GM20431 (cell line): ENCODE results near the gene PHLPP1.
"Not testable (repeated sequence)": the region's sequence is repeated elsewhere in the genome, so short reads cannot be mapped to it uniquely, and the experiment has no call there.

ENCODE experiments used
- in situ Hi-C: fragments of 300-500 bp; cut with MseI, MboI; formaldehyde crosslinking; loops from one replicate; pipeline ENCODE4 v1.15.0; 2020; ENCODE audit warnings: low sequenced_read_pairs; ENCODE audit not compliant: unreplicated experiment

Gene PHLPP1

DNA sequence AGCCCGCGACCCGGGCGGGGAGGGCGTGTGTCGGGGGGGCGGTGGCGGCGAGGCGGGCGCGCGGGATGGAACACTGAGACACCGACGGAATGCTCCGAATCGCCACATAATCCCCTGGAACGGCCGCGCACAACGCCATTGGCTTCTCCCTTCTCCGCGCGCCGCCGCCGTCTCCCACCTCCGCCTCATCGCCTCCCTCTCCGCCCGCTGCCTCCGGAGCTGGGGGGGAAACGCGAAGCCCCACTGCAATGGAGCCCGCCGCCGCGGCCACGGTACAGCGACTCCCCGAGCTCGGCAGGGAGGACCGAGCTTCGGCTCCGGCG is at the start of gene PHLPP1:
PHLPP1 (plus strand) TSS at position 106 of the 323 bp plus-strand sequence; CDS start at position 249, 143 bp downstream.
- in situ Hi-C loops: loop anchor here (10.0 kb wide), 1 partner anchor 259 kb away; no protein-coding TSS in a partner anchor

DNA sequence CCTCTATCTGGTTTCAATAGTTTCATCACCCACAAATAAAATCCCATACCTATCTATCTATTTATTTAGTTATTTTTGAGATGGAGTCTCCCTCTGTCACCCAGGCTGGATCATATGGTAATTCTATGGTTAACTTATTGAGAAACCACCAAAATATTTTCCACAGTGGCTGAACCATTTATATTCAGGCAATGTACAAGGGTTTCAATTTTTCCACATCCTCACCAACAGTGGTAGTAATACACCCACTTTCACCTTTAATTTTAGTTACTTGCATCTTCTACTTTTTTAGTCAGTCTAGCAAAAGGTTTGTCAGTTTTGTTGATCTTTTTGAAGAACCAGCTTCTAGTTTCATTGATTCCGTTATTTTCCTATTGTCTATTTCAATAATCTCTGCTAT is 46.1 kb upstream of the PHLPP1 start:
- in situ Hi-C loops: no loop called here

DNA sequence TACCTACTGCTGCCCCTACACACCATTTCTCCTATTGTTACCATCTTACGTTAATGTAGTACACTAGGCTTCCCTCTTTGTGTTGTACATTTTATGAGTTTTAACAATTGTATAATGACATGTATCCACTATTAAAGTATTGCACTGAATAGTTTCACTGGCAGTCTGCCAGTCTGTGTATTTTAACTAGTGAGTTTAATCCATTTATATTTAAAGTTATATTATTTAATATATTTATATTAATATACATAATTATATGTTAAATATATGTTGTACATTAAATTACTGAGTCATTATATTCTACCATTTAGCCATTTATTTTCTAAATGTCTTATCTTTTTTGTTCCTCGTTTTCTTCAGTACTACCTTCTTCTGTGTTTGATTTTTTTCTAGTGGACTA is 44.8 kb upstream of the PHLPP1 start:
- in situ Hi-C loops: no loop called here

DNA sequence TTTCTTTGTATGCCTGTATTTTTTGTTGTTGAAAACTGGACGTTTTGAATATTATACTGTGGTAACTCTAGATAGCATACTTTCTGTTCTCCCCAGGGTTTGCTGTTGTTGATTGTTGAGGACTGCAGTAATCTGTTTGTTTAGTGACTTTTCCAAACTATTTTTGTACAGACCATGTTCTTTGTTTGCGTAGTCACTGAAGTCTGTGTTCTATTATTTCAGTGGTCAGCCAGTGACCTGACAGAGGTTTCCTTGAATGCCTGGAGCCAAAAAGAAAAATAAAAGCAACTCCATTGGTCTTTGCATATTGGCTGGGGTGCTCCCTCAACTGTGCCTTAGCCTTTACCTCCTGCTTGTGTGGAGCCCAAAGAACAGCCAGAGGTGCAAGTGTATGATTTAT is 42.7 kb upstream of the PHLPP1 start:
- in situ Hi-C loops: no loop called here

DNA sequence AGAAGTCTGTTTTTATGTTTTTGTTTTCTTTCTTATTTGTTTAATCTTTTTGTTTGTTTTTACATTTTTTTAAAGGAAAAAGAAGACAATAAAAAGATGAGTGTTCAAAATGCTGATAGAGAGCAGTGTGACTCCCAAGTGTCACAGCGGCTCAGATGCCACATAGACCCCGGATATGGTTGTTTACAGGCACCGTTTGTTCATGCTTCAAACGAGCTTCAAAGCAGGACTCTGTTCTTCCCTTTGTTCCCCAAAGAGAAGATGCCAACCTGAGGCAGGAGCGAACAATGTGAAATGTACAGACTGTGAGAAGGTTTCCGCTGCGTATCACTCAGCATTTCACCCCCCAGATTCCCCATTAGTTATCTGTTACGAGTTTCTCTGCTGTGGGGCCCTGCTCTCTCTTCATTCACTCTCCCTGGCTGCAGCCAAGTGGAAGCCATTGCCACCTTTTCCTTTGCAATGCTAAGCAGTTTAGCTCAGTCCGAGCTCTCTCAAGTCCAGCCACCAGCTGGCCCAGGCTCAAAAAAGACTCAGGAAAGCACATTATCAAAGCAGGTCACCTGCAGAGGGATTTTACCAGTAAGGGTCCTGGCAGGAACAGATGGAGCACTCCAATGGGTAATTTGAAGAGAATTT is 36.4 kb upstream of the PHLPP1 start:
- in situ Hi-C loops: no loop called here

DNA sequence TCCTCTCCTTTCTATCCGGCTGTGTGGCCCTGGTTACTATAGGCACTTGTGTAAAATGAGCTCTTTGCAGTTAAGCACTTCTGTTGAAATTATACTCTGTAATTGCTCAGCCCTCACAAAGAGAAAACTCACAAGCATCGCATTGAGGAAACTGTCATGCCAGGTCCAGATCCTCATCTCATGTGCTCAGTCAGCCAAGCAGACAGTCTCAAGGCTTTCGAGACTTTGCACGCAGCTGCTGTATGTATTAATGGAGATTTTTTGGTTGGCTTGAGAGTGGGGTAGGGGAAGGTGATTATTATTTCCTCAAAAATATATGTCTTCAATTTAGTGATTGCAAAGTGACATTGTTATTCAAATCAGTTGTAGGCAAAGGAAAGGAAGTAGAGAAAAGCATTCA is 33.0 kb upstream of the PHLPP1 start:
- in situ Hi-C loops: no loop called here

DNA sequence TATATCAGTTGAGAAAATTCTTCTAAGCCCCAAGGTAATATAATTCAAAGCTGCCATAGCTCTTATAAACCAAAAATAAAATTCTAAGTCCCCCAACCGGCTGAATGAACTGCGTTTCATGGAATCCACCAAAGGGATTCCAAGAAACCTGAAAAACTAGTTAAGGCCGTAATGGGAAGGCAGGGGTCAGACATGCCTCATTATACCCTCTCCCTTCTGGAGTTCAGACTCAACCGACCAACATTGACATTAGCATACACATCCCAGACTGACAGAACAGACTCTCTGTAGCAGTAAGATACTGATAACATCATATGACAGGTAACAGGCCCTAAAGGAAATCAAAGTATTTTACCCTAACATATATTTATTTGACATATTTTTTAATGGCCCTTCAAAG is 31.4 kb upstream of the PHLPP1 start:
- in situ Hi-C loops: no loop called here

DNA sequence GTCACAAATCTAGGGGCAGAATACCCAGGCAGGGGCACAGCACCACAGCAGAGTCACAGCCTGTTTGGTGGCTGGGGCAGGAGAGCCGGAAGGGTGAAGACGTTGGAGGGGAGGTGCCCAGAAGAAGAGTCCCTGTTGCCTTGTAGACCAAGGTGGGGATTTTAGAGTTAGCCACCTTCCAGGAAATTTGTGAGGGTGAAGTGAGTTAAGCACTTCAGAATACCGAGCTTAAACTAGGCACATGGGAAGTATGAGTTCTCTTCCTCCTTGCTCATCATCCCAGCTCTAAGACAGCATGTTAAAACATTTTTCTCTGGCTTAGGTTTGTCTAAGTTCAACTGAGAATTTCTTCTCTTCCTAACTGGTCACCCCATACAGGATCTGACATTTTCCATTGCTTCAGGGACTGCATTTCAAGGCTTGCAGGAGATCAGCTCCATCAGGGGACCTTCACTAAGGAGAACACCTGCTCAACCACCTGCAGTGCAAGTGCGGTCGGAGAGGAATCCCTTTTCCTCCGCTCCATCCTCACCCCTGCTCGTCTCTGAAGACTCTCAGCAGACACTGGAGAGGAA is 26.5 kb upstream of the PHLPP1 start:
- in situ Hi-C loops: no loop called here

DNA sequence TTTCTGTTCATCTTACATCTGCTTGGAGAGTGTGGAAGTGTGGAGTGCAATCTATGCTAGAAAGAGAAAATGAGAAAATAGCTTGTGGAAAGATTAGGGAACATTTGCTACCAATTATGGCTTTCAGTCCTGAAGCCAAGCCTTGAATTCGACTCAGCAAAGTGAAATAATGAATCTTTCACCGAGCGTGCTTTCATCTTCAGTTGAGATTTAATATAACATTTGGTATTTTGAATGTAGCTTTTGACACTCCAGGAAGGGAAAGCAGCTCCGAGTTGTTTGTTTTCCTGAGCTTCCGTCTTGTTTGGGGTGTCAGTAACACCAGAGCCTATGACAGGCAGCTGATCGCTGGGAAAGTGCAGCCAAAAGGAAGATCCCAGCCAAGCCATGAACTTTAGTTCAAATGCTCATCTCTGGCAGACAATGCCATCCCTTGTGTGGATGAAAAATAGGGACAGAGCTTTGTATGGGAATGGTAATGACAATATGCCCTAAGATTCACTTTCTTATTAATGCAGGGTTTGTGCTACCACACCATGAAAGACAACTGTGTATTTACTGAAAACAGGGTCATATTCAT is 25.0 kb upstream of the PHLPP1 start:
- in situ Hi-C loops: no loop called here

DNA sequence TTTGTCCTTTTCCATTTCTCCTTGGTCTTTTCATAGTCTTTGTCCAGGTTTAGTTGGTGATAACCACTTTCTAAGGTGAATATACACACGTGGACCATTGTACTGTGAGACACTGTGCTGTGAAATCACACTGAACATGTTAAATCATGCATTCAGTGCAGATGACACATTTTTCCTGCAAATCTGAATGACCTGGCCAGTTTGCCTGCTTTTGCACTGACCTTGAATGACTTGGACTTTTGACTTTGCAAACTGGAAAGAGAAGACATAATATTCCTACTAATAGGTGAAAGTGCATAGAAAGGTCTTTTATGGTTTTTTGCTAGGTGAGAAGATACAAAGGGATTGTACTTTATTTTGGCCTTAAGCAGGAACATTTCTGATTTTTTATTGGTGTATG is 21.7 kb upstream of the PHLPP1 start:
- in situ Hi-C loops: no loop called here

DNA sequence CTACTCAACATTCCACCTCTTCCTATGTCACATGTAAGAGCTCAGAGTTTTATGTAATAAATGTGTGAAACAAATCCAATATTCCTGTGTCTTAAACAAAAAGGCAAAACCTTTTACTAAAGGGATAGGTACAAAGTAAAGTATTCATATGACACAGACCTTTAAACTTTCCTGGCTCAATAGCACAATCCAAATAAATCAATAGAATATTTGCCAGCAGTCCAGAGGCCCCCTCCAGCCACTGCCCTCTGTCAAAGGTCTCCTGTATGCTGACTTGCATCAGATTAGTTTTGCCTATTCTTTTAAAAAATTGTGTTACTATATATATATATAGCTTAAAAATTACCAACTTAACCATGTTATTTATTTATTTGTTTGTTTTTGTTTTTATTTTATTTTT is 17.7 kb upstream of the PHLPP1 start:
- in situ Hi-C loops: no loop called here

DNA sequence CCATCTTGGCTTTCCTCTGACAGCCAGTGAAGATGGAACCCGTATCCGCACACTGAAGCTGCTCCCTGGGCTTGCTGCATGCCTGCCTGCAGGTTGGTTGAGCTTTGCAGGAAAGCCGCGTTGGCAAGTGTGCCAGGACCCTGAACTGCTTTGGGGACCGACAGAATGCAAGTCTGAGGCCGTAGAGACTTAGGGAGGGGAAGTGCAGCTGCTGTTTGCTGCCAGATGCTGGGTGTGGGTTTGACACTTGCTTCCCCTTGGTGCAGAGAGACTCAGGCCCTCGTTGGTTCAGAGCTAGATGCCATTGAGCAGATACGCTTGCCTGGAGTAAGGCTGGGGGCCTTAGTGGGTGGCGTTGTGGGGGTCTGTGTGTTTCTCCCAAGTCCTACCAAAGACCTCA is 13.1 kb upstream of the PHLPP1 start:
- in situ Hi-C loops: no loop called here

DNA sequence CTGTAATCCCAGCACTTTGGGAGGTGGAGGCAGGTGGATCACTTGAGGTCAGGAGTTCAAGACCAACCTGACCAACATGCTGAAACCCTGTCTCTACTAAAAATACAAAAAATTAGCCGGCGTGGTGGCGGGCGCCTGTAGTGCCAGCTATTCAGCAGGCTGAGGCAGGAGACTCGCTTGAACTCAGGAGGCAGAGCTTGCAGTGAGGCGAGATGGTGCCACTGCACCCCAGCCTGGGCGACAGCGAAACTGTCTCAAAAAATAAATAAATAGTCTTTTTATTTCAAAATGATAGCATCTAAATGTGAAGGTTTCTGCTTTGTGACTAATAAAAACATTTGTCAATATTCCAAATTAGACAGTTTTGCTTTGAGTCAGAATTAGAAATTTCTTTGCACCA is 8.5 kb upstream of the PHLPP1 start:
- in situ Hi-C loops: not testable (repeated sequence)

DNA sequence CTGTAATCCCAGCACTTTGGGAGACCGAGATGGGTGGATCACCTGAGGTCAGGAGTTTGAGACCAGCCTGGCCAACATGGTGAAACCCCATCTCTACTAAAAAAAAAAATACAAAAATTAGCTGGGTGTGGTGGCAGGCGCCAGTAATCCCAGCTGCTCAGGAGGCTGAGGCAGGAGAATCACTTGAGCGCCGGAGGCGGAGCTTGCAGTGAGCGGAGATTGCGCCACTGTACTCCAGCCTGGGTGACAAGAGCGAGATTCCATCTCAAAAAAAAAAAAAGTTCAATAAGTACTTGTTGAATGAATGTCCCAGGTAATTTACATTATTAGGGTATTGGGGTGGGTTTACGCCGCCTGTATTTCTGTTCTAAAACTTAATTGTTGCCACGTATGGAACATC is 5.4 kb upstream of the PHLPP1 start:
- in situ Hi-C loops: loop anchor here (10.0 kb wide), 1 partner anchor 265 kb away; no protein-coding TSS in a partner anchor

DNA sequence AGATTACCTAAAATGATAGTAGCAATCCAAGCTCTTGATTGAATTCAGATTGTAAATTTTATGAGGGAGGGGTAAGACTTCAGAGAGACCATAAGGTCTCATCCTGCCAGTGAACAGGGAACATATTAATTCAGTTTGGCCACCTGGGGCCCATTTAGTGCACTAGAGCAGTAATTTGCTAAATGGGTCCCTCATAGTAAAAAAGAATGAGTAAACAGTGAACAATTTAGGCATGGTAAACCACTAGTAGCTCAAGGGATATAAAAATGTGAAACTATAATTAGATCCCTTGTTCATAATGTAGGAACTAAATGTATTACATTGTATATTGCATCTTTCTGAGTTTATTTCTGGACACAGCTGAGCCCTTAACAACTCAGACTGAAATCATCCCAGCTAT is 4.9 kb upstream of the PHLPP1 start:
- in situ Hi-C loops: loop anchor here (10.0 kb wide), 1 partner anchor 264 kb away; no protein-coding TSS in a partner anchor

DNA sequence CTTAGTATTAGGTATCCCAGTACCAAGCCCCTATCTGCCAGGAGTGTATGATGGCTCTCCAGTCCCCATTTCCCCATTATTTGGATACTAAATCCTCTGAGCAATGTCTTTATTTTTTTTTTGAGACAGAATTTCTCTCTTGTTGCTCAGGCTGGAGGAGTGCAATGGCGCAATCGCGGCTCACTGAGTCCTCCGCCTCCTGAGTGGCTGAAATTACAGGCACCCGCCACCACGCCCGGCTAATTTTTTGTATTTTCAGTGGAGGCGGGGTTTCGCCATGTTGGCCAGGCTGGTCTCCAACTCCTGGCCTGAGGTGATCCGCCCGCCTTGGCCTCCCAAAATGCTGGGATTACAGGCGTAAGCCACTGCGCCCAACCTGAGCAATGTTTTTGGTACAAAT is 3.6 kb upstream of the PHLPP1 start:
- in situ Hi-C loops: loop anchor here (10.0 kb wide), 1 partner anchor 263 kb away; no protein-coding TSS in a partner anchor

DNA sequence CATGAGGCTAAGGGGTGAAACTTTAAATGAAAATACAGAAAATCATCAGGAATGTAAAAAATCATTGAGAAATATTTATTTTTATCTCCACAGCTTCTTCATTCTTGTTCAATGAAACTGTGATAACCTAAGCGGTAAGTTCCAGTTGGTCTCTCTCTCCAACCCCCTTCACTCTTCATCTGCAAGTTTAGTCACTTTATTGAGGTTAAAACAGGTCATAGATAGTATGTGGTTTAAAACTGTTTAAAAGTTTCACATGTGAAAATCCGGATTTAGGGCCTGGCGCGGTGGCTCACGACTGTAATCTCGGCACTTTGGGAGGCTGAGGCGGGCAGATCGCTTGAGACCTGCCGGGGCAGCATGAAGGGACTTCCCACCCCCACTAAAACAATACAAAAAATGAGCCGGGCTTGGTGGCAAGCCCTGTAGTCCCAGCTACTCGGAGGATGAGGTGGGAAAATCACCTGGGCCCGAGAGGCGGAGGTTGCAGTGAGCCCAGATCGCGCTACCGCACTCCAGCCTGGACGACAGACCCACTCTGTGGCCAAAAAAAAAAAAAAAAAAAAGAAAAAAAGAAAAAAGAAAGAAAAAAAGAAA is 1.6 kb upstream of the PHLPP1 start:
- in situ Hi-C loops: loop anchor here (10.0 kb wide), 1 partner anchor 261 kb away; no protein-coding TSS in a partner anchor

DNA sequence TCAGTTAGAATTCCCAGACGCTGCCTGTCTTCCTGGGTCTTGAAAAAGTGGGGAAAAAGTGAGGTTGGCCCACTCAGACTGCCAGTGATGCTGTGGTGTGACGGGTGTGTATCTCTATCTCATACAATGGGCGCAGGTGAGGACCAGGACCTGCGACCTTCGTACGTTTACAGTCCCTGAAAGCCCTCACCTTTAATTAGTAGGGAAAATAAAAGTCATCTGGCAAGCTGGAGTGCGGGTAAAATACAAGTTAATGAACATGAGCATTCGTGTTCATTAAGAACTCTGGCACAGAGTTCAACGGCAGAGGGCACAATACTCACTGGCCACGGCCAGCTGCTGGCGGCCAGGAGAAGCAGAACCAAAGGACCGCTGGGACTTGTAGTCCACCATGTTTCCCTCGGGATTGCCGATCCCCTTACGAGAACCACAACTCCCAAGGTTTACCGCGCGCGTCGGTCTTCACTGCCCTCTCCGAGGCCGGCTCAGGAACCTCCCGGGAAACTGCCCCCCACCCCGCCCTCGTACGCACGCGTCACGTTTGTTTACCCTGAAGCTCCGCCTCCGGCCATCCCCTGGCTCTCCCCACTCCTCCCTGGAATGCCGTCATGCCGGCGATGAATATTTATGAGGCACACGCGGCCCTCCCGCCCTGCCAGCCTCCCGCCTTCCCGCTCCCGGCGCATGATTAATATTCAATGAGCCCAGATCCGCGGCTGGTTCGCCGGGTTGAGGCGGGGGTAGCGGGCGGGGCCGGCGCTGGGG is 488 bp upstream of the PHLPP1 start:
- in situ Hi-C loops: loop anchor here (10.0 kb wide), 1 partner anchor 260 kb away; no protein-coding TSS in a partner anchor

DNA sequence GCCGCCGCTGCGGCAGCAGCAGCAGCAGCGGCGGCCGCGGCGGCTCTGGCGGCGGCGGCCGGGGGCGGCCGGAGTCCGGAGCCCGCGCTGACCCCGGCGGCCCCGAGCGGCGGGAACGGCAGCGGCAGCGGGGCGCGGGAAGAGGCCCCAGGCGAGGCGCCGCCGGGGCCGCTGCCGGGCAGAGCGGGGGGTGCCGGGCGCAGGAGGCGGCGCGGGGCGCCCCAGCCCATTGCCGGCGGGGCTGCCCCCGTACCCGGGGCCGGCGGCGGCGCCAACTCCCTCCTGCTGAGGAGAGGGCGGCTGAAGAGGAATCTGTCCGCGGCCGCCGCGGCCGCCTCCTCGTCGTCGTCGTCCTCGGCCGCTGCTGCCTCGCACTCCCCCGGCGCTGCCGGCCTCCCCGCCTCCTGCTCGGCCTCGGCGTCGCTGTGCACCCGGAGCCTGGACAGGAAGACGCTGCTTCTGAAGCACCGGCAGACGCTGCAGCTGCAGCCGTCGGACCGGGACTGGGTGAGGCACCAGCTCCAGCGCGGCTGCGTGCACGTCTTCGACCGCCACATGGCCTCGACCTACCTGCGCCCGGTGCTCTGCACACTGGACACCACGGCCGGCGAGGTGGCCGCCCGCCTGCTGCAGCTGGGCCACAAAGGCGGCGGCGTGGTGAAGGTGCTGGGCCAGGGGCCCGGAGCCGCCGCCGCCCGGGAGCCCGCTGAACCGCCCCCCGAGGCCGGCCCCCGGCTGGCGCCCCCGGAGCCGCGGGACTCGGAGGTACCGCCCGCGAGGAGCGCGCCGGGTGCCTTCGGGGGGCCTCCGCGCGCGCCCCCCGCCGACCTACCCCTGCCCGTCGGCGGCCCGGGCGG is 646 bp downstream of the PHLPP1 start:
- in situ Hi-C loops: loop anchor here (10.0 kb wide), 1 partner anchor 259 kb away; no protein-coding TSS in a partner anchor
